ENCODE data around the gene FOXP2. TPM values are rescaled to one million over a fixed set of nuclear protein-coding genes. Genes with fewer than 3 reads are reported as not detected.

Gene FOXP2
- total and polyA plus RNA-seq, 9 of the 15 experiments (the other 6 are each of a cell fraction or from before 2014, with no cell fraction given), result not detected

- Histone ChIP-seq H3K9me3 (replicated peaks; ENCODE audit: control insufficient read depth, insufficient read depth, low read depth, low read length) (0 out of 2 replicates have a peak, but pooled peaks cover 3% of the 10 kb centered on the region), H3K9me1 (ENCODE audit: control insufficient read depth, insufficient read depth, low read length) (no peaks in the 10 kb centered on the region), H3K36me3 (ENCODE audit: control insufficient read depth, insufficient read depth, low read length) (no peaks in the 10 kb centered on the region), H3K4me3 (no peak overlapping the region), H3K4me1 (replicated peaks in 1 of 2; ENCODE audit: control insufficient read depth in 2 of 2, insufficient read depth in 2 of 2, low read length in 2 of 2) (no peaks in the 10 kb centered on the region), H4K20me1 (replicated peaks; ENCODE audit: control insufficient read depth, insufficient read depth, low read length) (no peaks in the 10 kb centered on the region), H3K27ac (ENCODE audit: extremely low read depth, low read depth, low read length) (no peak overlapping the region), H3K79me2 (ENCODE audit: control insufficient read depth, insufficient read depth, low read length) (no peaks in the 10 kb centered on the region), H3K27me3 (ENCODE audit: control insufficient read depth in 2 of 2, insufficient read depth in 2 of 2, low read length in 2 of 2) (no peaks in the 10 kb centered on the region), H2AFZ (ENCODE audit: low read depth, low read length) (no peak overlapping the region), H3K9ac (ENCODE audit: insufficient read depth in 1 of 2, low read depth in 2 of 2, low read length in 2 of 2) (no peak overlapping the region), H3K4me2 (ENCODE audit: insufficient read depth, low read length) (no peak overlapping the region)
- DNase-seq (ENCODE audit: extremely low read depth in 1 of 4, low spot score in 3 of 4) (no peak), ATAC-seq (no peak), FAIRE-seq (no peak)
- WGBS (ENCODE audit: insufficient coverage, low coverage, missing lambda C conversion rate), result 0% methylated on average over 4 of the region's 4 CpGs
- no TSS peak for BruUV-seq (replicated peaks)
- CTCF ChIA-PET (ENCODE audit: low intra/inter-chr PET ratio), result no interaction called here
- intact Hi-C loops (cut with micrococcal nuclease), result no loop called here
- POLR2A ChIA-PET, result interaction anchor here (0.9 kb wide), 1 partner anchor 43 kb away, joined by 3 read pairs; no protein-coding TSS in a partner anchor
- TF ChIP-seq HNRNPK (IDR thresholded peaks at IDR 0.05; ENCODE audit: low read depth, low read length, poor library complexity, severe bottlenecking) (no peak), COPS2 (conservative IDR thresholded peaks at IDR 0.05) (no peak), ETS1 (conservative IDR thresholded peaks at IDR 0.05; ENCODE audit: control insufficient read depth, low read depth, low read length) (no peak), ATF2 (CRISPR knock-in tag; IDR thresholded peaks at IDR 0.05) (no peak), ZKSCAN3 (CRISPR knock-in tag; IDR thresholded peaks at IDR 0.05) (no peak), HNRNPLL (IDR thresholded peaks at IDR 0.05; ENCODE audit: low read depth, low read length, poor library complexity, severe bottlenecking) (no peak), HDAC2 (IDR thresholded peaks at IDR 0.05) (no peak), ZNF354B (CRISPR knock-in tag; IDR thresholded peaks at IDR 0.05) (no peak), NRF1 (conservative IDR thresholded peaks at IDR 0.05 in 1 of 2, IDR thresholded peaks at IDR 0.05 in 1 of 2) (no peak), SIN3A (IDR thresholded peaks at IDR 0.05; ENCODE audit: borderline replicate concordance in 2 of 2, control insufficient read depth in 1 of 2, low read depth in 2 of 2, low read length in 2 of 2) (no peak), ZFP1 (CRISPR knock-in tag; IDR thresholded peaks at IDR 0.05) (no peak), RUNX1 (IDR thresholded peaks at IDR 0.05; ENCODE audit: low read depth) (no peak), PRDM10 (IDR thresholded peaks at IDR 0.05; ENCODE audit: partially characterized antibody) (no peak), PTBP1 (IDR thresholded peaks at IDR 0.05; ENCODE audit: low read depth, low read length) (no peak), KHSRP (IDR thresholded peaks at IDR 0.05) (no peak)
- in situ Hi-C loops (cut with MboI), result no loop called here
Measured at GRCh38 chr7:114426824-114427223, 12.2 kb downstream of the FOXP2 start.
